Tibial artery (tissue), 4 donors: ENCODE results near the gene BPIFA3.
A peak's percentile ranks its signal among the peaks of the same experiment; 100 is the strongest.

Experiments
- DNase-seq, 2 donors: peaks; one replicate each; pipeline ENCODE4 v3.0.0-alpha.2; 2019
- H3K27ac ChIP-seq, 2 donors: fragments of 200-600 bp; sonication (generic) in 1 of 2; 1 replicate in 1 of 2; 2 replicates in 1 of 2; pipeline ENCODE4 v1.5.1; 2018 to 2019; ENCODE audit warnings: mild to moderate bottlenecking in 1 of 2
- H3K27me3 ChIP-seq, 2 donors: fragments of 200-600 bp; sonication (generic) in 1 of 2; one replicate each; pipeline versions ENCODE4 v1.5.1 to v1.6.0; 2016 to 2019
- H3K36me3 ChIP-seq, 3 donors: fragments of 200-600 bp; sonication (generic) in 2 of 3; one replicate each; pipeline ENCODE4 v1.5.1; 2016 to 2019; ENCODE audit warnings: mild to moderate bottlenecking in 2 of 3
- H3K4me1 ChIP-seq, 4 donors: fragments of 200-600 bp; sonication (generic) in 2 of 4; 1 replicate in 3 of 4; 2 replicates in 1 of 4; pipeline ENCODE4 v1.5.1; 2016 to 2019
- H3K4me3 ChIP-seq, 2 donors: fragments of 200-600 bp; sonication (generic) in 1 of 2; 1 replicate in 1 of 2; 2 replicates in 1 of 2; pipeline ENCODE4 v1.5.1; 2018 to 2019; ENCODE audit warnings: mild to moderate bottlenecking in 2 of 2
- H3K9me3 ChIP-seq, 3 donors: fragments of 200-600 bp; sonication (generic) in 1 of 3; one replicate each; pipeline ENCODE4 v1.5.1; 2016 to 2019
- CTCF ChIP-seq, 2 experiments: fragments of 200-600 bp in 1 of 2; fragments of 450-650 bp in 1 of 2; IDR thresholded peaks; one replicate each; pipeline ENCODE4 v1.5.1; 2017 to 2019; ENCODE audit warnings: antibody characterized with exemption in 2 of 2, mild to moderate bottlenecking in 1 of 2, moderate library complexity in 1 of 2
- intact Hi-C: fragments of 100-400 bp; cut with DNase I; formaldehyde crosslinking; loops from one replicate; pipeline ENCODE4 v1.15.0; 2023; ENCODE audit warnings: low total_unique reads

Gene BPIFA3

GRCh38 chr20:33275215-33275614, 58.1 kb downstream of the BPIFA3 start:
- no peaks in the 10 kb centered on the region for H3K4me1 ChIP-seq
- no peak overlapping the region for H3K27ac ChIP-seq
- no peak overlapping the region for H3K4me3 ChIP-seq
- TF ChIP-seq CTCF (IDR thresholded peaks at IDR 0.05), result no peak
- peaks cover 0 to 37% of the 10 kb centered on the region in 2 donors for H3K27me3 ChIP-seq
- DNase-seq, result no peak
- no peaks in the 10 kb centered on the region for H3K9me3 ChIP-seq
- no peaks in the 10 kb centered on the region for H3K36me3 ChIP-seq
- intact Hi-C loops, result no loop called here

DNA sequence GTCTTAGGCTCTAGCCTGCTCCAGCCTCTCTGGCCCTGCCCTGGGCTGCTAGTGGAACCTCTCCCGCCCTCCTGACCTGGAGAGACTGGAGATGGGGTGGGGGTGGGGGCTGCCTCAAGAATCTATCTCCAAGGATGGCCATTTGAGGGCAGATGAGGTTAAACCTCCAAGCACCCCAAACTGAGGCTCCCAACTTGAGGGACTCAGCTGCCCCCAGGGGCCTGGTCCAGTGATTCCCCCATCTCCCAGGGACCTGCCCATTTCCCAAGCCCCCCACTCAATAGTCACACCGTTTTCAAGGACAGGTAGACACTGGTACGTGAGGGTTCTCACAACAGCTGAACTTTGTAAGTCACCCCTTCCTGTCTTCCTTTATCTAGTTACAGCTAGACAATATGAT, 58.7 kb downstream of the BPIFA3 start:
- TF ChIP-seq CTCF (IDR thresholded peaks at IDR 0.05), result no peak
- H3K27ac ChIP-seq, result no peak overlapping the region
- no peaks in the 10 kb centered on the region for H3K4me1 ChIP-seq
- no peak overlapping the region for H3K4me3 ChIP-seq
- peak in 1 of 2 donors; percentile 28 for DNase-seq
- no peaks in the 10 kb centered on the region for H3K36me3 ChIP-seq
- H3K9me3 ChIP-seq, result no peaks in the 10 kb centered on the region
- peaks cover 0 to 40% of the 10 kb centered on the region in 2 donors for H3K27me3 ChIP-seq
- intact Hi-C loops, result no loop called here

DNA sequence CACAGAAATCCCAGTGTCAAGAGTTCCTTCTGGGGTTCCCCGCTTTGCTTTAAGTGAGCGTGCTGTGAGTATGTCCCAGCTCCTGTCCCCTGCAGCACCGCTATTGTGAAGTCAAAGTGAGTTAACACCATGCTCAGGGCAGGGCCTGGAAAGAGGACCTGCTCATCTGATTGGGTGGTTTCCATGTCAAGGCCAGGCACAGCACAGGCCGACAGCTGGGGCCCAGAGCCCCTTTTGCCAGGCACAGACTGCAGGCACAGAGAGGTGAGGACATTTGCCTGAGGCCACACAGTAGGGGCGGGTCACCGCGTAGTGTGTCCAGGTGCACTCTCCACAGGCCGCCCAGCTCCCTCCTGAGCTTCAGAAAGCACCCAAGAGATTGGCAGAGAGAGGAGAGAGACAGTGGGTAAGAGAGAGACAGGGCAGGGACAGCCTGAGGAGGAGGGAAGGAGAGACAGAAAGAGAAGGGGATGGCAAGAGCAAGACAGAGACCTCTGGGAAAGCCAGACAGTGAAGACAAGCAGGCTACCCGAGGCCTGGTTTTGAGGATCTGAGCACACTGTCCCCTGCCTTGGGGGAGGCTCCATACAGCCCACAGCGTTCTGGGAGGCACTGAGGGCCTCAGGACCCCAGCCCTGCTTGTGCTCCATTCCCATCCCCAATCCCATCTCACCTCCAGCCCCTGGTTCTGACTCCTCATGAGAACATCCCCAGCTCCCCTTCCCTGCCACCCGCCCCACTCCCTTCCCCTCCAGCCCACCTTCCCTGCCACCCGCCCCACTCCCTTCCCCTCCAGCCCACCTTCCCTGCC, 59.4 kb downstream of the BPIFA3 start:
- DNase-seq, result peak in 1 of 2 donors; percentile 57
- no peaks in the 10 kb centered on the region for H3K9me3 ChIP-seq
- TF ChIP-seq CTCF (IDR thresholded peaks at IDR 0.05), result no peak
- H3K27ac ChIP-seq, result no peak overlapping the region
- H3K4me3 ChIP-seq, result no peak overlapping the region
- H3K4me1 ChIP-seq, result no peaks in the 10 kb centered on the region
- peaks cover 0 to 43% of the 10 kb centered on the region in 2 donors for H3K27me3 ChIP-seq
- intact Hi-C loops, result no loop called here
- H3K36me3 ChIP-seq, result no peaks in the 10 kb centered on the region
